ENCODE measurements around the gene SPRR2A.

- TF ChIP-seq POLR2AphosphoS5 (IDR thresholded peaks at IDR 0.05) (no peak), POLR2A (IDR thresholded peaks at IDR 0.05) (no peak), CTCF (IDR thresholded peaks at IDR 0.05) (no peak), EP300 (IDR thresholded peaks at IDR 0.05; ENCODE audit: low read depth) (no peak)
These were observed 25.2 kb downstream of the SPRR2A start for GRCh38 chr1:153032073-153032472.
